Measurements from ENCODE around the gene LRRC25.
"Not testable (repeated sequence)": the region's sequence is repeated elsewhere in the genome, so short reads cannot be mapped to it uniquely, and the experiment has no call there.

Gene LRRC25

DNA sequence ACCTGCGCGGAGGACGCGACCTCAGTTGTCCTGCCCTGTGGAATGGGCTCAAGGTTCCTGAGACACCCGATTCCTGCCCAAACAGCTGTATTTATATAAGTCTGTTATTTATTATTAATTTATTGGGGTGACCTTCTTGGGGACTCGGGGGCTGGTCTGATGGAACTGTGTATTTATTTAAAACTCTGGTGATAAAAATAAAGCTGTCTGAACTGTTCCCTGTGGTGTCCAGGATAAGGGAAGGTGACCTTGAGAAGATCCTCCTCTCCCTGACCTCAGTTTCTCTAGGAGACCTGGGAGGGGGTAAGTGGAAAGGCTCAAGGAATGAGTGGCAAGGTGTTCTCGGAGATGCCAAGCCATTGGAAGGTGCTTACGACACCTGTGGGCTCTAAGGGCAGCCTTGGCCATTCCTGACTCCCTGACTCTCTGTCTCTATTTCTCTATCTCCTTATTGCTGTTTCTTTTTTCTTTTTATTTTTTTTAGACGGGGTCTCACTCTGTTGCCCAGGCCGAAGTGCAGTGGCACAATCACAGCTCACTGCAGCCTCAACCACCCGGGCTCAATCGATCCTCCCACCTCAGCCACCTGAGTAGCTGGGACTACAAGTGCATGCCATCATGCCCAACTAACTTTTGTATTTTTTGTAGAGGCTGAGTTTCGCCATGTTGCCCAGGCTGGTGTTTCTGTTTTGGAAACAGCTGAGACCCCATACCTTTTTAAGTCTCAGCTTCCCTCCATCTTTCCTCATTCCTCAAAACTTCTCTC, 8.3 kb downstream of the LRRC25 start:
- peaks cover 8% of the 10 kb centered on the region for H3K4me1 Mint-ChIP-seq (ENCODE audit: low read depth)
- H3K27me3 Mint-ChIP-seq (ENCODE audit: low read depth) = peaks cover 64% of the 10 kb centered on the region
- H3K27ac Mint-ChIP-seq = no peak overlapping the region
- H3K36me3 Mint-ChIP-seq (ENCODE audit: low read depth) = no peaks in the 10 kb centered on the region
- H3K4me3 Mint-ChIP-seq = peak overlapping the region; percentile 21
- no peaks in the 10 kb centered on the region for H3K9me3 Mint-ChIP-seq

DNA sequence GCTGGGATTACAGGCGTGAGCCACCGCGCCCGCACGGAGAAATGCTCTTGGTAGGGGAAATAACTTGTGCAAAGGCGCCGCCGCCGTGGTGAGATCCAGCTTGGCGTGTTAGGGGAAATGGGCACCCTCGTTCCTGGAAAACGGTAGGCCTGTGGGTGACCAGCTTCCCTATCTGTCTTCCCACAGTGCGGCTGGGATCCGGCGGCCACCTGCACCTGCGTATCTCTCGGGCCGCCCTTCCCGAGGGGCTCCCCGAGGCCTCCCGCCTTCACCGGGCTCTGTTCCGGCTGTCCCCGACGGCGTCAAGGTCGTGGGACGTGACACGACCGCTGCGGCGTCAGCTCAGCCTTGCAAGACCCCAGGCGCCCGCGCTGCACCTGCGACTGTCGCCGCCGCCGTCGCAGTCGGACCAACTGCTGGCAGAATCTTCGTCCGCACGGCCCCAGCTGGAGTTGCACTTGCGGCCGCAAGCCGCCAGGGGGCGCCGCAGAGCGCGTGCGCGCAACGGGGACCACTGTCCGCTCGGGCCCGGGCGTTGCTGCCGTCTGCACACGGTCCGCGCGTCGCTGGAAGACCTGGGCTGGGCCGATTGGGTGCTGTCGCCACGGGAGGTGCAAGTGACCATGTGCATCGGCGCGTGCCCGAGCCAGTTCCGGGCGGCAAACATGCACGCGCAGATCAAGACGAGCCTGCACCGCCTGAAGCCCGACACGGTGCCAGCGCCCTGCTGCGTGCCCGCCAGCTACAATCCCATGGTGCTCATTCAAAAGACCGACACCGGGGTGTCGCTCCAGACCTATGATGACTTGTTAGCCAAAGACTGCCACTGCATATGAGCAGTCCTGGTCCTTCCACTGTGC, 9.1 kb downstream of the LRRC25 start:
- Mint-ChIP-seq H3K27ac (no peak overlapping the region), H3K4me1 (ENCODE audit: low read depth) (peaks cover 8% of the 10 kb centered on the region), H3K36me3 (ENCODE audit: low read depth) (no peaks in the 10 kb centered on the region), H3K9me3 (no peaks in the 10 kb centered on the region), H3K27me3 (ENCODE audit: low read depth) (peaks cover 64% of the 10 kb centered on the region), H3K4me3 (peak overlapping the region; percentile 56)

- no peaks in the 10 kb centered on the region for H3K36me3 Mint-ChIP-seq (ENCODE audit: low read depth)
- peaks cover 8% of the 10 kb centered on the region for H3K4me1 Mint-ChIP-seq (ENCODE audit: low read depth)
- no peak overlapping the region for H3K27ac Mint-ChIP-seq
- H3K27me3 Mint-ChIP-seq (ENCODE audit: low read depth) = peaks cover 56% of the 10 kb centered on the region
- H3K4me3 Mint-ChIP-seq = no peak overlapping the region
- H3K9me3 Mint-ChIP-seq = no peaks in the 10 kb centered on the region
Measured at GRCh38 chr19:18386543-18387271, 10.7 kb downstream of the LRRC25 start.

DNA sequence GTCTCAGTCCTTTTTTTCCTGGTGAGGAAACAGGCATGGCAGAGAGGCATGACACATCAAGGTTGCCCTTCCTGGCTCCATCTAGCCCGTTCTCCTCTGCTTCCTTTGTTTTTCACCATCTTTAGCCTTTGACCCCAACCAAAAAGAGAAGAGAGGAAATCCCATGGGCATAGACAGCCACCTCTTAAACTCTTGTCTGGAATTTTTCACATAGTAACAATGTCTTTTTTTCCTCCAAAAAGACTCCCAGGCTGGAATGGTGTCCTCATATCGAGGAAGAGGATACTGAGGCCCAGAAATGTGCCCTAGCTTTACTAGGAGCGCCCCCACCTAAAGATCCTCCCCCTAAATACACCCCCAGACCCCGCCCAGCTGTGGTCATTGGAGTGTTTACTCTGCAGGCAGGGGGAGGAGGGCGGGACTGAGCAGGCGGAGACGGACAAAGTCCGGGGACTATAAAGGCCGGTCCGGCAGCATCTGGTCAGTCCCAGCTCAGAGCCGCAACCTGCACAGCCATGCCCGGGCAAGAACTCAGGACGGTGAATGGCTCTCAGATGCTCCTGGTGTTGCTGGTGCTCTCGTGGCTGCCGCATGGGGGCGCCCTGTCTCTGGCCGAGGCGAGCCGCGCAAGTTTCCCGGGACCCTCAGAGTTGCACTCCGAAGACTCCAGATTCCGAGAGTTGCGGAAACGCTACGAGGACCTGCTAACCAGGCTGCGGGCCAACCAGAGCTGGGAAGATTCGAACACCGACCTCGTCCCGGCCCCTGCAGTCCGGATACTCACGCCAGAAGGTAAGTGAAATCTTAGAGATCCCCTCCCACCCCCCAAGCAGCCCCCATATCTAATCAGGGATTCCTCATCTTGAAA, 11.5 kb downstream of the LRRC25 start, which contains the start of gene GDF15:
TSS of gene GDF15 (plus strand) at position 484 of the 868 bp plus-strand sequence. CDS start at position 516, 32 bp downstream.
- H3K27me3 Mint-ChIP-seq (ENCODE audit: low read depth) = peaks cover 55% of the 10 kb centered on the region
- H3K4me3 Mint-ChIP-seq = no peak within 1 kb of the TSS
- H3K27ac Mint-ChIP-seq = no peak within 1 kb of the TSS
- peaks cover 8% of the 10 kb centered on the region for H3K4me1 Mint-ChIP-seq (ENCODE audit: low read depth)
- H3K9me3 Mint-ChIP-seq = no peaks in the 10 kb centered on the region
- H3K36me3 Mint-ChIP-seq (ENCODE audit: low read depth) = no peaks in the 10 kb centered on the region

GRCh38 chr19:18385359-18385674, 12.1 kb downstream of the LRRC25 start:
- Mint-ChIP-seq H3K27me3 (ENCODE audit: low read depth) (peaks cover 49% of the 10 kb centered on the region), H3K4me3 (no peak overlapping the region), H3K4me1 (ENCODE audit: low read depth) (peaks cover 8% of the 10 kb centered on the region), H3K9me3 (no peaks in the 10 kb centered on the region), H3K36me3 (ENCODE audit: low read depth) (no peaks in the 10 kb centered on the region), H3K27ac (no peak overlapping the region)

DNA sequence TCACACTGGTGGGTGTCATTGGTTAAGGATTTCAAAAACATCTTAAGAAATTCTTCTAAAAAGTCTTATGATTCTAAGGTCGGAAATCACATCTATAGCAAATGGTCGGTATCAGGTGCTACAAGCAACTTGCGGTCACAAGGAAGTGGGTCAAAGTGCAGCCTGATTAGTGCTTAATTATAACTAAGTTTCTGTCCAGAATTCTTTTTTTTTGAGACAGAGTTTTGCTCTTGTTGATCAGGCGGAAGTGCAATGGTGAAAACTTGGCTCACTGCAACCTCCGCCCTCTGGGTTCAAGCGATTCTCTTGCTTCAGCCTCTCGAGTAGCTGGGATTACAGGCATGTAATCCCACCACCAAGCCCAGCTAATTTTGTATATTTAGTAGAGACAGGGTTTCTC, 12.6 kb downstream of the LRRC25 start:
- Mint-ChIP-seq H3K9me3 (no peaks in the 10 kb centered on the region), H3K36me3 (ENCODE audit: low read depth) (no peaks in the 10 kb centered on the region), H3K4me1 (ENCODE audit: low read depth) (peaks cover 8% of the 10 kb centered on the region), H3K27me3 (ENCODE audit: low read depth) (peaks cover 44% of the 10 kb centered on the region), H3K4me3 (no peak overlapping the region), H3K27ac (no peak overlapping the region)

- H3K9me3 Mint-ChIP-seq, H3K4me3 Mint-ChIP-seq: not testable (repeated sequence)
- H3K27me3 Mint-ChIP-seq (ENCODE audit: low read depth) = peaks cover 33% of the 10 kb centered on the region
Measured at GRCh38 chr19:18383622-18384021, 13.8 kb downstream of the LRRC25 start.

GRCh38 chr19:18380843-18381242, 16.6 kb downstream of the LRRC25 start:
- no peak overlapping the region for H3K27ac Mint-ChIP-seq
- H3K4me3 Mint-ChIP-seq = no peak overlapping the region
- H3K36me3 Mint-ChIP-seq (ENCODE audit: low read depth) = no peaks in the 10 kb centered on the region
- H3K4me1 Mint-ChIP-seq (ENCODE audit: low read depth) = no peaks in the 10 kb centered on the region
- H3K27me3 Mint-ChIP-seq (ENCODE audit: low read depth) = peaks cover 8% of the 10 kb centered on the region
- no peaks in the 10 kb centered on the region for H3K9me3 Mint-ChIP-seq

More at GRCh38 chr19:18383622-18384021, 13.8 kb downstream of the LRRC25 start:
- H3K36me3 Mint-ChIP-seq (ENCODE audit: low read depth); H3K4me1 Mint-ChIP-seq (ENCODE audit: low read depth); H3K27ac Mint-ChIP-seq: not testable (repeated sequence)

DNA sequence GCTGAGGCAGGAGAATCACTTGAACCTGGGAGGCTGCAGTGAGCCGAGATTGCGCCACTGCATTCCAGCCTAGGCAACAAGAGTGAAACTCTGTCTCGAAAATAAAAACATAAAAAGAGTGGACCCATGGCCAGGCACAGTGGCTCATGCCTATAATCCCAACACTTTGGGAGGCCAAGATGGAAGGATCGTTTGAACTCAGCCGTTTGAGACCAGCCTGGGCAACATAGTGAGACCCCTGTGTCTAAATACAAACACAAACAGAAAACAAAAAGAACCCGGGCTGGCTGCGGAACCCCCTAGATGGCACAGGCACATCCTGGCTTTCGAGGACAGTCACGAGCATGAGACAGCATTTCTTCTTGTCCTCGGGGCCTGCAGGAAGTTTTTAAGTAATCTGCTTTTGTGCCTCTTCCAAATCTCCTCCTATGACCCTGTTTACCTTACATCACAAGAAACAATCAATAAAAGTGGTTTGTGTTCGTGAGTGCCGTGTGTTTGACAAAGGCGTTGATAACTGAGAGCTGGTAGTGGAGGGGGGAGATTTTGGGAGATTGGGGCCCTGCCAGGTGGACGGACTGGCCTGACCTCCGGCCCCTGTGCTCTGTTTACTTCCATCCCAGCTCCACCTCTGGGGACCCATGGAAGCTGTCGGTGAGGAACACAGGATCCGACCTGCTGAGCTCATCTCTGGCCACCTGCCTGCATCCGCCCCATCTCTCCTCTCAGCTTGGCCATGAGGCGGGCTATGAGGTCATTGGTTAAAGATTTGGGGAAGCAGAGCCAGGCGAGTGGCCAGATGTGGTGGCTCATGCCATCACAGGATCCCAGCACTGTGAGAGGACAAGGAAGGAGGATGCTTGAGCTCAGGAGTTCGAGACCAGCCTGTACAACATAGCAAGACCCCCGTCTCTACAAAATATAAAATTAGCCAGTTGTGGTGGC, 17.3 kb downstream of the LRRC25 start:
- Mint-ChIP-seq H3K27ac (no peak overlapping the region), H3K36me3 (ENCODE audit: low read depth) (no peaks in the 10 kb centered on the region), H3K4me1 (ENCODE audit: low read depth) (no peaks in the 10 kb centered on the region), H3K9me3 (no peaks in the 10 kb centered on the region), H3K4me3 (no peak overlapping the region), H3K27me3 (ENCODE audit: low read depth) (peaks cover under 1% of the 10 kb centered on the region)

DNA sequence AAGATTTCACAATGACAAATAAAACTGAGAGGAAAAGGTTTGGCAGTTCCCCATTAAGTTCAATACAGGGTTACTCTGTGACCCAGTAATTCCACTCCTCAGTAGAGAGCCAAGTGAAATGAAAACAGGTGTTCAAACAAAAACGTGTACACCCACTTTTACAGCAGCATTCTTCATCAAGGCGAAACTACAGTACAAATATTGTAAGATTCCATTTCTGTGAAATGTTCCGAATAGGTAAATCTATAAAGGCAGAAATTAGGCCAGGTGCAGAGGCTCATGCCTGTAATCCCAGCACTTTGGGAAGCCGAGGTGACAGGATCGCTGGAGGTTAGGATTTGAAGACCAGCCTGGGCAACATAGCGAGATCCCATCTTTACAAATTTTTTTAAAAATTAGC, 20.4 kb downstream of the LRRC25 start:
- H3K27me3 Mint-ChIP-seq (ENCODE audit: low read depth) = no peaks in the 10 kb centered on the region
- no peak overlapping the region for H3K4me3 Mint-ChIP-seq
- peaks cover 10% of the 10 kb centered on the region for H3K4me1 Mint-ChIP-seq (ENCODE audit: low read depth)
- peaks cover 2% of the 10 kb centered on the region for H3K36me3 Mint-ChIP-seq (ENCODE audit: low read depth)
- H3K27ac Mint-ChIP-seq = no peak overlapping the region
- no peaks in the 10 kb centered on the region for H3K9me3 Mint-ChIP-seq

DNA sequence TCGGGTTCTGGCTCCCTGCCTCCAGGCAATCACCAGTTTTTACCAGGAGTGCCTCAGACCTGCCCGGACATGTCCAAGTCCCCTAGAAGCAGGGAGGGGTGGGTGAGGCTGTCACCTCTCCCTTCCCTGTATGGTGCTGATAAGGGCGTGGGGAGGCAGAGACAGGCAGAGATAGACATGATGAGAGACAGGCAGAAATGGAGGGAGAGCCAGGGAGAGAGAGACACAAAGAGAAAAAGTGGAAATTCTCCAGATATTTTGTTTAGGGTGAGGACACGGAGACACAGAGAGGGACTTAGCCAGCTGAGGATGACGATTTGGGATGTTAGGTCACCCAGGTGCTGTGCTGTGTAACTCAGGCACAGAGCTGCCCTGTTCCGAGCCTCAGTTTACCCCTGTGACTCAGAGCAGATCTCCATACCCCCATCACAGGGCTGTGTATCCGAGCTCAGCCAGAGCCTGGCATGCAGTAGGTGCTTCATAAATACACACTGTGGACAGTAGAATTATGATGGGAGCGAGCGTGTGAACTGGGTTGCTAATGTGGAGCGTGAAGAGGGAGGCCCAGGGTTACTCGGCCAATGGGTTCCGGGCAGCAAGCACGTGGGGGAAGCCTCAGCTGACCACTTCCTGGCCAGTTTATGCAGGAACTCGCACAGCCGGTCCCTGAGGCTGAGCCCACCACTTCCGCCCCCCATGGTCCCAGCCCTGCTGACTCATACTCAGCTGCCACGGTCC, 23.4 kb downstream of the LRRC25 start:
- Mint-ChIP-seq H3K27ac (peak overlapping the region; percentile 68), H3K36me3 (ENCODE audit: low read depth) (peaks cover 2% of the 10 kb centered on the region), H3K9me3 (no peaks in the 10 kb centered on the region), H3K27me3 (ENCODE audit: low read depth) (no peaks in the 10 kb centered on the region), H3K4me1 (ENCODE audit: low read depth) (peaks cover 10% of the 10 kb centered on the region), H3K4me3 (peak overlapping the region; percentile 39)

GRCh38 chr19:18373407-18373891, 24.0 kb downstream of the LRRC25 start:
- Mint-ChIP-seq H3K27ac (peak overlapping the region; percentile 68), H3K4me1 (ENCODE audit: low read depth) (peaks cover 10% of the 10 kb centered on the region), H3K4me3 (peak overlapping the region; percentile 39), H3K27me3 (ENCODE audit: low read depth) (no peaks in the 10 kb centered on the region), H3K9me3 (no peaks in the 10 kb centered on the region), H3K36me3 (ENCODE audit: low read depth) (peaks cover 2% of the 10 kb centered on the region)
